Subcutaneous adipose tissue (tissue), 4 donors: ENCODE results near the gene COL18A1. TPM values are rescaled to one million over a fixed set of nuclear protein-coding genes. Genes with fewer than 3 reads are reported as not detected.

Experiments
- CTCF ChIP-seq: fragments of 450-650 bp; IDR thresholded peaks from one replicate; pipeline ENCODE4 v1.5.1; 2016; ENCODE audit warnings: low read depth, mild to moderate bottlenecking, control low read depth, antibody characterized with exemption, moderate library complexity
- total RNA-seq, 4 donors: library from RNA; depleted of rRNA; stranded (reverse); fragments of >200 nt; gene quantifications; one replicate each; pipeline ENCODE4 v1.1.0, GENCODE V29; 2016

COL18A1 gene
- total RNA-seq, 4 donors from 2014 or later, result 33.4 to 102 (median 66.7) TPM

GRCh38 chr21:45406801-45407628 is 2.0 kb downstream of the COL18A1 start:
- no peak for TF ChIP-seq CTCF

DNA sequence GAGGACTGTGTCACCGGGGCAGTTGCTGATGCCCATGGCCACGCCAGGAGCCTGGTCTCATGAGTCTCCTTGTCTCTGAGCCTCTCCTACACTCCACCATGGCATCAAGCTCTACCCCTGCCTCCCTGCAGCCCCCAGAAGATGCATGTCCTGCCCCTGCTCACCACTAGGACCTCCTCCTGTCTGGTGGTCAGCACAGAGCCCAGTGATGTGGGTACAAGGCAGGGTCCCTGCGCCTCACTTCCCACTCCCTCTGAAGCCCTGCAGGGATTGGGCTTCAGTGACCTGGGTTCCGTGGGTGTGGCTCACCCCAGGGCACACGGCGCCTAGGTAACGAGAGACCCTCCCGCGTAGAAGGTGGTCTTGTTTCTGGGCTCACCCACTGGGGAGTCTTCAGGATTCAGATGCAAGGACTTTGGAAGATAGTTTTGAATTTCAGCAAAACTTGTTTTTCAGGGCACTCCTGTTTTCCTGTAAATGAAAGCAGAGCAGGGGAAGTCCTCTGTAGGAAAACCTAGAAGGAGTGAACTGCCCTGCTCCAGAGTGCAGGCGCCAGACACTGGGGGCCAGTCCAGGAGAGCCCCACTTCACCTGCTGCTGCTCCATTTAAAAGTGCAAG is 2.8 kb downstream of the COL18A1 start:
- TF ChIP-seq CTCF, result no peak

GRCh38 chr21:45408271-45408791 is 3.4 kb downstream of the COL18A1 start:
- TF ChIP-seq CTCF, result no peak

DNA sequence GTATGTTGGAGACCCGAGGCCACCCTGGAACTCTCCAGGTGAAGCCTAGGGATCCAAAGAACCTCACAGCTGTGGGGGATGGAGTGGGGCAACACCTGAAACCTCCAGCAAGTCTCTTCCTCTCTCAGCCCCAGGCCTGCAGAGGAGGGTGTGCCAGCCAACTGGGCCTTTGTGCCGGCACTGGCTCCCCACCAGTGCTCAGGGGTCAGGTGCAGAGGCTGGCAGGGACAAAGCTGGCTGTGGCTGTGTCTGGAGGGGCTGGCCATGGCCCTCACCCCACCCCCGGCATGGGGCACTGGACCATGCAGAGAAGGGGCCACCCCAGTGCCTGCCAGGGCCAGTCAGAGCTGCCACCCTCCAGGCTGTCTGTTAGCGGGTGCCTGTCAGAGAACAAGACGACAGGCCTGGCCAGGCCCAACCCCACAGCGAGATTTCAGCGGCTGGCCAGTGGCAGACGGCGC is 3.9 kb downstream of the COL18A1 start:
- no peak for TF ChIP-seq CTCF

- no peak for TF ChIP-seq CTCF
These were observed 4.6 kb downstream of the COL18A1 start for GRCh38 chr21:45409466-45410150.

GRCh38 chr21:45410151-45410864 is 5.3 kb downstream of the COL18A1 start:
- TF ChIP-seq CTCF, result no peak
